ENCODE measurements around the gene GSG1L.
"Not testable (repeated sequence)": the region's sequence is repeated elsewhere in the genome, so short reads cannot be mapped to it uniquely, and the experiment has no call there.

The GSG1L gene

DNA sequence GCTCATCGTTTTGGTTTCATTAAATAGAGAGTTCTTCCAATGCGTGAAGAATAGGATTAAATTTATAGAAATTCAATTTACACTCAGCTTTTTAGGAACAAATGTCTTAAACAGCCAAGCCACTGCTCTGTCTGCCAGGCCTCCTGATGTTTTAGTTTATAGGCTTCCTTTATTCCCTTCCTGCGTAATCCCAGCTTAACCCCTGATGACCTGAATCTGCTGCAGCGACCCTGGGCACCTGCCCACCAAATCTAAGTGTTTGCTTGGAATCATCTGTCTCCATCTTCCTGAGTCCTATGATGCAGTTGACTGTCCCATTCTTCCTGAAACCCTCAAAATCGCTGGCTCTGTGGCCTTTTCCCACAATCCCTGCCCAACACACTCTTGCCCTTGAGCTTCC lies 179.9 kb downstream of the GSG1L start:
- DNase-seq, result no peak

GRCh38 chr16:27880287-27880686 lies 183.2 kb downstream of the GSG1L start:
- no peak for DNase-seq

DNA sequence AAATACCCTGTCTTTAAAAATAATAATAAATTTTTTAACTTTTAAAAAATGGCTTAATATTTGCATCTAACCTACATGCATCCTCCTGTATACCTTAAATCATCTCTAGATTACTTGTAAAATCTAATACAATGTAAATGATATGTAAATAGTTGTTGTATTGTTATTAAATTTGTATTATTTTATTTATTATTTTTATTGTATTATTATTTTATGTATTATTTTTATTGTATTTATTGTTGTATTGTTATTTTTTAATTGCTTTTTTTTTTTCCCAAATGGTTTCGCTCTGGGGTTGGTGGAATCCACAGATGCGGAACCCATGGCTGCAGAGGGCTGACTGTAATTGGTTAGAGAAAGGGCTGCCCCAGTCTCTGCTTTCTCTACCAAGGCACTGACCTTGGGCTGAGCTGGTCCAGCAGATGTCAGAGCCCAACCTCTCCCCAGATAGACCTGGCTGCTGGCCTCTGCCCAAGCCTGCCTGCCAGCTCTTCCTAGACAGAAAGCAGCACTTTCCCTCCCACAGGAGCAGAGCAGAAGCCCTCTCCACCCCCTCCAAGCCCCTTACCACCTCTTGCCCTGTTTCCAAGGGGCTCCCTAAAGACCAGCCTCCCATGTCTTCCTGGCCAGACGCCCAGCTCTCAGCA lies 183.8 kb downstream of the GSG1L start:
- DNase-seq, result no peak

- DNase-seq, result not testable (repeated sequence)
These were observed 190.9 kb downstream of the GSG1L start for GRCh38 chr16:27872627-27873026.

- DNase-seq, result no peak
These were observed 193.3 kb downstream of the GSG1L start for GRCh38 chr16:27870116-27870798.

- DNase-seq, result no peak
These were observed 194.1 kb downstream of the GSG1L start for GRCh38 chr16:27869411-27869810.

DNA sequence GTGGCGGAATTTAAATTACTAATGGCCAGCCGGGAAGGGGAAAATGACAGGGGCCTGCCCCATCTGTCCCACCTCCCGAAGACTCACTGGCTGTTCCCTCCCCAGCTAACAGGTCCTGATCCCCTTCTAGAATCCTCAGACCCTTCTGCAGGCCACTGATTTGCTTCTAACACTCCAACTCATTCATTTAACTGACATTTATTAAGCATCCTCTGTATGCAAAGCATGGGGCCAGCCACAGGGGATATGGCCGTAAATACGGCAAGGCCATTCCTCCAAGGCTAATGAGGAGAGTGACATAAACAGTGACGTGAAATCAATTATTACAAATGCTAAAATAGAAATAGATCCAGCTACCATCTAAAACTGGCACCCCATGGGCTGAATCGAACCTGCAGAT lies 195.3 kb downstream of the GSG1L start:
- DNase-seq, result no peak

DNA sequence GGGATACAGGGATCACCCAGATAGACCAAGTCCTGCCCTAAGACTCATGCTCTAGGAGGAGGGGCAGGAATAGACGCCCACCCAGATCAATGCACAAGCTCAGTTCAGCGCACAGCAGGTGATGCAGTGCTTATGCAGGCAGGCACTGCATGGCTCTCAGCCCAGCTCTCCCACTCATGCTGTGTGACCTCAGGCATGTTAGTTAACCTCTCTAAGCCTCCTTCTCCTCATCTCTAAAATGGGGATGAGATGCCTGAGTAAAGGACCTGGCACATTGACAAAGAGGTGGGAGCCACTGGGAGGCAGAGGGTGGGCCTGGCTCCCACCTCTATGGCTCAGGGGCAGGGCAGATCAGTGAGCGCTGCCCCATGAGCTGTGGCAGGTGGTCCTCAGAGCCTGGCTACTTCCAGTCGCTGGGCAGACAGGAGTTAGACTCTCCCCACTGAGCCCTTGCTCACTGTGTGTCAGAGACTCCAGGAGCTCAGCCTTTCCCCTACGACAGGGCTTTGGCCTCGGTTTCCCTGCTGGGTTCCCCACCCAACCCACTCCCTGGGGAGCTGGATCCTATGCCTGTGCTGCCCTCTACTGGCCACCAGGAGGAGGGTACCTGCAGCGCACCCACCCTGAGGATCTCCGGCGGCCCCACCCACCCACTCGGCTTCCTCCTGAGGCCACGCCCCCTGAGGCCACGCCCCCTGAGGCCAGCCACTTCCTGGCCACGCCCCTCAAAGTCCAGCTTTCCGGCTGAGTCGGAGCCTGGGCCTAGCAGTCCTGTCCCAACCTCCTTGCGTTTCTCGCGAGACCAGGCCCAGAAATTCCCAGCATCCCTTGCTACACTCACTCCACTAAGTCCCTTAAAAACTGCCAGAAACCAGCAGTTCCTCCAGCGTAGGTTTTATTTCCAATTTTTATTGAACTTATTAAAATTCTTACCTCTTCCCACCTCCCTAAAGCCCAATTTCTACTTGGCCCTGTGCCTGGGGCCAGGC lies 196.1 kb downstream of the GSG1L start:
- peak; percentile 54 for DNase-seq

GRCh38 chr16:27863377-27863776 lies 200.1 kb downstream of the GSG1L start:
- no peak for DNase-seq

- no peak for DNase-seq
These were observed 200.6 kb downstream of the GSG1L start for GRCh38 chr16:27862953-27863352.

DNA sequence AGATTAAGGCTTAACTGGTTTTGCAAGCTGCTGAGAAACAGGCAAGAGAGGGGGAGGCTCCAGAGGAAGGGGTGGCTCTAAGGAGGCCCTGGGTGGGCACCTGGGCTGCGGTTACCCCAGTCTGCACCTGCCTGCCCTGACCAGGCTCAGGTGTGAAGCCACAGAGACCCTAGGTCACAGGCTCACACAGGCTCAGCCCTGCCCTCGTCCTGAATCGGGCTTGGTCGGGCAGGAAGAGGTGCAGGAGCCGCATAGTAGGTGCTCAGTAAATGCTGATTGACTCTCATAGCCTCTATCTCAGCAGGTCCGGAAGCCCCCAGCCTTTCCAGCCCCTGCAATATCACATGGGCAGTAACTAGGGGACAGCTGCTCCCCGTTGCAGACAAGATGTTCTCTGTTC lies 203.4 kb downstream of the GSG1L start:
- no peak for DNase-seq

- DNase-seq, result no peak
These were observed 204.5 kb downstream of the GSG1L start for GRCh38 chr16:27859020-27859419.

- DNase-seq, result no peak
These were observed 209.9 kb downstream of the GSG1L start for GRCh38 chr16:27853651-27854050.

DNA sequence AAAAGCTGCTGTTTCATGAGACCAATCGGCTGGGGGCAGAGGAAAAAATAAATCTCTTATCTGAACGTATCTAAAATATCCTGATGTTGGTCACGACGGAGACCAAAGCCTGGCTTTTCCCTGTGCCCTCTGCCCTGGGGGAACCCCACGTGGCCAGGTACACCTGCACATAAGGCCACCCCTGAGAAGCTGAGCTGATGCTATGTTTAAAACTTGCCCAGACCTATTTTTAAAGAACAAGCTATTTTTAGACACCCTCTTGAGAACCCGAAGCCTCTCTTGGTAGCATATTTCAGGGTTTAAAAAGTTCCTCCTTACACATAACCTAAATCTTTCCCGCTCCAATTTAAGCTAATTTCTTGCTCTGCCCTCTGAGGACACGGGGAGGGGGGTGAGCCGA lies 210.4 kb downstream of the GSG1L start:
- DNase-seq, result no peak

DNA sequence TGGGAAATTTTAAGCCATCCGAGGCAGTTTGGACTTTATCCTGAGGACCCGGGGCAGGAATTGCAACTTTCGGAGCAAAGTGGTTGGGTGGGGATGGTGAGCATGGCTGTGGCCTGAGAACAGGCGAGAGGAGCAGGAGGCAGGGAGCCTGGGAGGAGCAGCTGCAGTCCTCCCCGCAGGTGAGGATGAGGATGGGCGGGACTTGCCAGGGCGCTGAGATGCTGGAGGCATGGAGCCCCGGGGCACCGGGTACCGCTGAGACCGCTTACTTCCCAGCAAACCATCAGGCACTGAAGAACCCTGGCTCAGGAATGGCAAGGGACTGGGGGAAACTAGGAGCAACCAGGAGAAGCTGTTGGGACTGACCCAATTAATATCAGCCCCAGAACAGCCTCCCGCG lies 210.8 kb downstream of the GSG1L start:
- DNase-seq, result no peak

DNA sequence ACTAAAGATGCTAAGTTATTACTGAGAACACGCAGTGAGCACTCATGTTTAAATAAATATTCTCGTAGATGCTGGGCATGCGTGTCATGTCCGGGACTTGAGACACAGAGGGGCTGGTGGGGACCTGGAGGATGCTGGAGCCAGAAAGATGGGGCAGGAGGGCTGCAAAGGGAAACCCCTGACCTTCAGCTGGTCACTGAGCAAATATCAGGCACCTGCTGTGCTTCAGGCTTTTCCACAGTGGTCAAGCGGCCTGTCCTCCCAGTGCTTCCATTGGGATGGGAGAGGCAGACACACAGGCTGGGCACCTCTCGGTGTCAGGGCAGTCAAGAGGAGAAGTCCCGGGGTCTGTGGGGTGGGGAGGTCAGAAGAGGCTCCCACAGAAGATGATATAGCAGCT lies 211.4 kb downstream of the GSG1L start:
- no peak for DNase-seq

DNA sequence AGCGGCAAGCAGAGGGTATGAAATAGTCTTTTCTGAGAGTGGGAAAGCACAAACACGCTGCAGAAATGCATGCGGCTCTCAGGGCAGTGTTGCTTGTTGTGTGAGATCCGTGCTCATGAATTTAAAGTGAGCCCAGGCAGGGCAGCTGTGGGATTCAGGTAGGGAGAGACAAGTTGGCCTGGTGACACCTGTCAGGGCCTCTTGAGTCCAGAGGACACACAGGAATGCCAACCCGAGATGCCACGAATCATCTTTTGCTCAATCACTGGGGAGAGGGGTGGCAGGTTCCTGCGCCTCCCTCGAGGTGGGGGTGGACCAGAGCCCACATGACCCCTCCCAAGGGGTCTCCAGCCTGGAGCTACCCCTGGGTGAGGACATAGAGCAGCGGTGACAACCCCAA lies 211.9 kb downstream of the GSG1L start:
- no peak for DNase-seq

GRCh38 chr16:27849621-27850020 lies 213.9 kb downstream of the GSG1L start:
- DNase-seq, result no peak

- DNase-seq, result no peak
These were observed 216.4 kb downstream of the GSG1L start for GRCh38 chr16:27847030-27847550.

DNA sequence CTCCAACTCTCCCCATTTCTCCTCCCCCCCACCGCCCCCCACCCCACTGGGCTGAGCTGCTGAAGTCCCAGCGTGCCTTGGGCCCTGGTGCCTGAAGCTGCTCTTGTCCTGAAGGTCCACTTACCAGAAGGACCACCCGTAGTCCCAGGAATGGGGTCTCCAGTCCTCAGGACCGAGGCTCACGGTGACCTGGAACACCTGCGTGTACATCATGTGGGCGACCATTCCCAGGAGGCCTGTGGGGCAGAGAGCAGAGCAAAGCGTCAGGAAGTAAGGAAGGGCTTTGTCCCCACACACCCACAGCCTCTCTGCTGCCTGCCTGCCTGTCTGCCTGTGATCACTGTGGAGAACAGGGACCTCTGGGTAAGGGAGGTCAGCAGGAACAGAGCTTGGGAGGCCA lies 218.7 kb downstream of the GSG1L start:
- DNase-seq, result no peak

GRCh38 chr16:27843800-27844199 lies 219.7 kb downstream of the GSG1L start:
- no peak for DNase-seq

GRCh38 chr16:27841911-27842310 lies 221.6 kb downstream of the GSG1L start:
- no peak for DNase-seq

GRCh38 chr16:27841061-27841801 lies 222.3 kb downstream of the GSG1L start:
- DNase-seq, result no peak
